Hematopoietic multipotent progenitor cell treated with erythropoietin and hydrocortisone succinate and interleukin-3 and kit ligand, for 6 days (in vitro differentiated cells): ENCODE measurements around the gene TTC23.
"Not testable (repeated sequence)": the region's sequence is repeated elsewhere in the genome, so short reads cannot be mapped to it uniquely, and the experiment has no call there.

Source experiments
- DNase-seq: peaks from one replicate; pipeline ENCODE4 v3.0.0-alpha.2; 2015

TTC23 gene

DNA sequence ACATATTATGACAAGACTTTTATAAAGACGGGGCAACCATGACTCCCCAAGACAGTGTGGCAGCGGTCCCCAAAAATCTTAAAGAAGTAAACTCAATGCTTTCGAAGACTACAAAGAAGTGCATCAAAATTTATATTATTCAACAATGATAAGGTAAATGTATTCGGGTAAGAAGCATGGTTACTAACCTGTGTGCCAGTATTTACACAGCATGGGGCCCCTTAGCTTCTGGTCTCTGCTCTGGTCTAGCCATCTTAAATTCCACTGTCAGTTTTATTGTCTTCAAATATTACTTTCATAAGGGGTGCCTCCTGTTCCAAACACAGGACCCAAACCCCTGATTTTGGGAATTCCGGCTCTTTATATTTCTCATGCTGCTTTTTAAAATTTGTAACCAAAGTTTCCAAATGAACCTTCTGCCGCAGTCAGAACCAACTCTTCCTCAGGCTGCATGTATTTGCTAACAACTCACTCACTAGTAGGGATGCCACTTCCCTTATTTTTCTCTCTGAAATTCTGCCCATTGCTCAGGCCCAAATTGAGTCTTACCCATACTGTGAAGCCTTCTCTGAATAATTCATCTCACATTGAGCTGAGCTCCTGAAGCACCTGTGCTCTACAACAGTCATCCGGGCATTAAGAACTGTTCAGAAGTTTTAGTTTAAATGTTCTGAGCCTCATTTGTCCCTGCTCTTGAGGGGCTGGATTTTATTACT is 1.2 kb downstream of the TTC23 start:
- no peak for DNase-seq

- no peak for DNase-seq
Measured at GRCh38 chr15:99247062-99247461, 2.3 kb downstream of the TTC23 start.

GRCh38 chr15:99244306-99244705 is 5.1 kb downstream of the TTC23 start:
- DNase-seq, result no peak

GRCh38 chr15:99241752-99242151 is 7.6 kb downstream of the TTC23 start:
- no peak for DNase-seq

GRCh38 chr15:99239545-99240198 is 9.7 kb downstream of the TTC23 start:
- no peak for DNase-seq

- no peak for DNase-seq
Measured at GRCh38 chr15:99238849-99239248, 10.5 kb downstream of the TTC23 start.

DNA sequence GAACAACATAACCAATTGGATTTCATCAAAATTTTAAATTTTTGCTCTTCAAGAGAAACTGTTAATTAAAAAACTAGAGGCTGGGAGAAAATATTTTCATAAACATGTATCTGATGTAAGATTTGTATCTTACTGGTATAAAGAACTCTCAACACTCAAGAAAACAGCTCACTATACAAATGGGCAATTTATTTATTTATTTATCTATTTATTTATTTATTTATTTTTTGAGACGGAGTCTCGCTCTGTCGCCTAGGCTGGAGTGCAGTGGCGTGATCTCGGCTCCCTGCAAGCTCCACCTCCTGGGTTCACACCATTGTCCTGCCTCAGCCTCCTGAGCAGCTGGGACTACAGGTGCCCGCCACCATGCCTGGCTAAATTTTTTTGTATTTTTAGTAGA is 15.2 kb downstream of the TTC23 start:
- DNase-seq, result not testable (repeated sequence)

DNA sequence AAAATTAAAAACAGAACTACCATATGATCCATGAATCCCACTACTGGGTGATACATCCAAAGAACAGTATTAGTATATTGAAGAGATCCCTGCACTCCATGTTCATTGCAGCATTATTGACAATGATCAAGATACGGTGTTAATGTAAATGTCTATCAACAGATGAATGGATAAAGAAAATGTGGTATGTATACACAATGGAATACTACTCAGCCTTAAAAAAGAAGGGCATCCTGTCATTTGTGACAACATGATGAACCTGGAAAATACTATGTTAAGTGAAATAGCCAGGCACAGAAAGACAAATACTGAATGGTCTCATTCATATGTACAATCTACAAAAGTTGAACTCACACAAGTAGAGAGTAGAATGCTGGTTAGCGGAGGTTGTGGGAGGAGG is 16.6 kb downstream of the TTC23 start:
- DNase-seq, result no peak

DNA sequence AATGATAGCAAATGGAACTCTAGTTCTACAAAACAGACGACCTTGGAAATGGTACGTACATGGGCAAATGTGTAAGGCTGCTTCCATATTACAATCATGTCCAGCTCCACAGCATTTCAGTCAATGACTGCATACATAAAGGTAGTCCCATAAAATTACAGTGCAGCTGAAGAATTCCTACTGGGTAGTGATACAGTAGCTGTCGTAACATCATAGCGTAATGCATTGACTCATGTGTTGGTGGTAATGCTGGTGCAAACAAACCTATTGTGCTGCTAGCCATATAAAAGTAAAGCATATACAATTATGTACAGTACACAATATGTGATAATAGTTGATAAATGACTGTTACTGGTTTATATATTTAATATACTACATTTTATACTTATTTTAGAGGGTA is 18.5 kb downstream of the TTC23 start:
- DNase-seq, result no peak

DNA sequence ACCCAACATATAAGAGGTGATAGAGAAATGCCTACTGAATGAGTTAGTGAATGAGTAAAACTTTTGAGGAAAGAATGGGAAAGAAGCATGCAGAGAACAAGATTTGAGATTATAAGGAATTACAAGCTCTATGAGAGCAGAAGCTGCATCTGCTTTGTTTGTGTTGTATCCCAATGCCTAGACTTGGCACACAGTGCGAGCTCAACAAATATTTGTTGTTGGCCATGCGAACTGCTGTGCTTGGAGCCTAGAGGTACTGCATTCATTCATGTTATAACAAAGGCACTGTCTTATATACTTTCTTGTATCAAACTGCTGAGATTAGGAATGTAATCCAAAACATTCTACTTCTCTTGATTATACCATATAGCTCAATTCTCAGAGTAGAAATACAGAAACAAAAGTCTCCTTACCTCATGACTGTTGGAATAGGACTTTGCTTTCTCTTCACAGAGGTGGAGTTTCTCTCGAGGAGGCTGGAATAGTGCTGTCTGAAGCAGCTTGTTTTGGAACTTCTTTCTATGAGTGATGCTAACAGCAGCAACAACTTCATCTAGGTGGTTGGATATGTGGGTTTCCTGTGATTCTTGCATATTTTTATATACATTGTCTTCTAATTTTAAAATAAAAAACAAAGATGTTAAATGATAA is 21.1 kb downstream of the TTC23 start:
- DNase-seq, result no peak

GRCh38 chr15:99226802-99227201 is 22.6 kb downstream of the TTC23 start:
- DNase-seq, result no peak

DNA sequence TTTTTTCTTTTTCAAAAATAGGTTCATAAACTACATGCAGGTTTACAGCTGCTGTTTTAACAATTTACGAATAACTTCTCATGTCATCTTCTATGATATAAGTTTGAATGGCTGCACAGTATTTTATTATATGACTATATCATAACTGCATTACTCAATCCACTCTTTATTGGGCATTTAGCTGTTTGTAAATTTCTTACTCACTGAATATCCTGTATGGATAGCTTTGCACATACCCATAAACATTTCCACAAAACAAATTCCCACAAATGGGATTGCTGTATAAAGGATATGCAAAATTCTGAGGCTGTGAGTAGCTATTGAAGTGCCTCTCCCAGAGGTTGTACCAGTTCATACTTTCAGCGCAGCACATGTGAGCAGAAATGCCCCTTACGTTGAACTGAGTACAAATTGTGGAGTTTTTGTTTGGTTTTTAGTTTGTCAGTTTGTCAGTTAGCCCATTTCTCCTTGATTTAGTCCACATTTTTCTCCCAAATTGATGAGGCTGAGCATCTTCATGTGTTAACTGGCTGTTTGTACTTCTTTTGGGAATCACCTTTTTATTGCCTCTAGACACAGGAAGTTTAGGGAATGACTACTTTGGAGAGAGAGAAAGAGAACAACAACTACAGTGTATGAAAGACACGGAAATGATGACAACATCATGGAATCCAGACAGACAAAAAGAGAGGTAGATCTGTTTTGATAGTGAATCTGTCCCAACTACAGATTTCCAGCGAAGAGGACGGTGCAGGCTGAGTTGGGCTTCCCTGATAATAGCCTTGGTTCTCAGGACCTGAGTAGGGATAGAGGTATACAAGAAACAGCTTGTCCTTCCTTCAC is 24.8 kb downstream of the TTC23 start:
- no peak for DNase-seq

DNA sequence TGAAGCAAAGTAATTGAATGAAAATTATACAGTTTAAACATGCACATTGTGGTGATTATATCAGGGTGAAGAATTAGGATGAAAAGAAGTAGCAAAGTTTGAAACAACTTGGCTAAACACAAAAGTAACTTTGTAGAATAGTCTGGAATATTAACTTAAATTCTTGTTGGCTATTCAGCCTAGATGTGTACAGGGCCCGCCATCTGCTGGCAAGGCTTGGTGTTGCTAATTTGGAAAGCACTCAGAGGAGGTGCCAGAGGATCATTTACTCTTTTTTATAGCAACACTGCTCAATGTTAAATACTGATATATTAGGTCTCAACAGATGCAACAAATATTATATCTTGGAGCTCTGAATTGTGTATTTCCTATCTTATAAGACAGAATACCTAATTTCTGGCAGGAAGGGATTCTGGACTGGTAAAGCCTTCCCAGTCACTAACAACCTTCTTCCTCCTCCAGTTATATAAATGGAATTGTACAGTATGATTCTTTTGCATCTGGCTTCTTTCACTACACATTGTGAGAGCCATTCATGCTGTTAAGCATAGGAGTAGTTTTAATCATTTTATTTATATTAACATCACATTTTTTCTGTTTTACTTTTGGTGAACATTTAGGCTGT is 36.1 kb downstream of the TTC23 start:
- DNase-seq, result peak; percentile 79

- DNase-seq, result no peak
Measured at GRCh38 chr15:99212406-99212805, 37.0 kb downstream of the TTC23 start.

DNA sequence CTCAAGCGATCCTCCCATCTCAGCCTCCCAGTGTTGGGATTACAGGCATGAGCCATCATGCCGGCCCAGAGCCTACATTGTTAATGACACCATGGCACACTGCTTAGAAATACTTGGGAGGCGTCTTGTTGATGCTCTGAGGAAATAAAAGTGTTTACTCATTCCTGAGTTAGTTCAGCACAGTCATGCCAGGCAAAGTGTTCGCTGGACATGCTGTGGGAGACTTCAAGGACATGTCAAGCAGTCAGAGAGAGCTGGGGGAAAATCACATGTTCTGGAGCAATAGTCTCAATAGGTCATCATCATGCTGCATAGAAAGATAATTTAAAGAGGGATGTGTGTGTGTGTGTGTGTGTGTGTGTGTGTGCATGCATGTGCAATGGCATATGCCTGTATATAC is 37.5 kb downstream of the TTC23 start:
- no peak for DNase-seq

DNA sequence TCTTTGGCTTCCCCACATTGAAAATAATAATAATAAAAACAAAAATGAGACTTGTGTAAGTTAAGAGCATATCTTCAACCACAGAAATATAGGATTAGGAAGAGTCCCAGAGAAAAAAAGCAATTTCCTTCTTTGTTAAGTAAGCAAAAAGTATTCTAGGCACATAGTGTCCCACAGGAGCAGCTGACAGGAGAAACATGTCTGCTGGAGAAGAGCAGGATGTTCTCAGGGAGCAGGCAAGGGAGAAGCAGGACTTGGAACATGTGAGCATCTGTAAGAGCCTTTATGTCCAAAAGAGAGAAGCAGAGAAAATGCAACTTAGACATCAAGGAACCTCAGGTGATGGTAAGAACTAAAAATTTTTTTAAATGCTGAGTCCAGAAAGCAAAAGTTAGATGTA is 39.0 kb downstream of the TTC23 start:
- DNase-seq, result no peak

- no peak for DNase-seq
Measured at GRCh38 chr15:99209326-99209725, 40.1 kb downstream of the TTC23 start.

DNA sequence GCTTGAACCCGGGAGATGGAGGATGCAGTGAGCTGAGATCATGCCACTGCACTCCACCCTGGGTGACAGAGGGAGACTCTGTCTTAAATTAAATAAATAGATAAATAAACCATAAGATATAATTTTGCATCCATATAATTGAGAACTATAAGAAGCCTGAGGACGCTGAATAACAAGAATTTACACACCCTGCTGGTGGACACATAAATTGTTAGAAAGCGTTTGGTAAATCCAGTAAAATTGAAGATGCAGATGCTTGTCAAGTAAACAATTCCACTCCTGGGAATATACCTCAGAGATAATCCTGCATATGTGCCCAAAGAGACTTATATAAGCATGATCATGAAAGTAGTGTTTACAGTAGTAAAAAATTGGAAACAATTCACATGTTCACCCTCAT is 41.7 kb downstream of the TTC23 start:
- no peak for DNase-seq

DNA sequence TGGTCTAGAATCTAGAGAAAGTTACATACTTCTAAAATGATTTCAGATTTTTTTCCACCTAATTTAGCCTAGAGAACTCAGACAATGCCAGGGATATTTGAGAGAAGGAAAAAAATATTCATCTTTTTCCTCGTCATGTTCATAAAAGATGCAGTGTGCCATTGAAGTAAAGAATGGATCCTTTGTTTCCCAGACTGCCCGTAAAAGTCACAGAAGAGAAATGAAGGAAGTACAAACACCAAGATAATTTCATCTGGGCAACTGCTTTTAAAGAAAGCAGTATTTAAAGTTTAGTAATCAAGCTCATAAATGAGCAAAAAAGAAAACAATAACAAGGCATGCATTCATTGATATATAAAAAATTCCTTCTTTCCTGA is 47.2 kb downstream of the TTC23 start:
- no peak for DNase-seq

- DNase-seq, result no peak
Measured at GRCh38 chr15:99201408-99202175, 47.8 kb downstream of the TTC23 start.

DNA sequence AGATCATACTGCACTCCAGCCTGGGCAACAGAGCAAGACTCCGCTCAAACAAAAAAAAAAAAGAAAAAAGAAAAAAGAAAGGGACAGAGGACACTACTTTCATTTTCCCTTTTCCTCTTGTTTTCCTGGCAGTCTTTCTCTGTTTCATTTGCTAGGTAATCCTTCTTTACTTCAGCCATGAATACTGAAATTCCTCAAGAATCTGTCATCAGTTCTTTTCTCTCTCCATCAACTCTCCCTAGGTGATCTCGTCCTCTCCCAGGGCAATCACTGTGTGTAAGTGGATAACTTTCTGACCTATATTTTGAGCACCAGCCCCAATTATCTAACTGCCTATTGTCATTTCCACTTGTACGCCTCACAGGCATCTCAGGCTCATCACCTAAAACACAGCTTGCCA is 51.5 kb downstream of the TTC23 start:
- no peak for DNase-seq

GRCh38 chr15:99192181-99192580 is 57.2 kb downstream of the TTC23 start:
- DNase-seq, result not testable (repeated sequence)
